Activated gamma-delta T cell (primary cell): ENCODE results near the gene TTLL1.
"Not testable (repeated sequence)": the region's sequence is repeated elsewhere in the genome, so short reads cannot be mapped to it uniquely, and the experiment has no call there.

Experiments used
- DNase-seq: peaks from one replicate; lab custom pipeline; 2025; lab: John Stamatoyannopoulos, UW

TTLL1 gene

DNA sequence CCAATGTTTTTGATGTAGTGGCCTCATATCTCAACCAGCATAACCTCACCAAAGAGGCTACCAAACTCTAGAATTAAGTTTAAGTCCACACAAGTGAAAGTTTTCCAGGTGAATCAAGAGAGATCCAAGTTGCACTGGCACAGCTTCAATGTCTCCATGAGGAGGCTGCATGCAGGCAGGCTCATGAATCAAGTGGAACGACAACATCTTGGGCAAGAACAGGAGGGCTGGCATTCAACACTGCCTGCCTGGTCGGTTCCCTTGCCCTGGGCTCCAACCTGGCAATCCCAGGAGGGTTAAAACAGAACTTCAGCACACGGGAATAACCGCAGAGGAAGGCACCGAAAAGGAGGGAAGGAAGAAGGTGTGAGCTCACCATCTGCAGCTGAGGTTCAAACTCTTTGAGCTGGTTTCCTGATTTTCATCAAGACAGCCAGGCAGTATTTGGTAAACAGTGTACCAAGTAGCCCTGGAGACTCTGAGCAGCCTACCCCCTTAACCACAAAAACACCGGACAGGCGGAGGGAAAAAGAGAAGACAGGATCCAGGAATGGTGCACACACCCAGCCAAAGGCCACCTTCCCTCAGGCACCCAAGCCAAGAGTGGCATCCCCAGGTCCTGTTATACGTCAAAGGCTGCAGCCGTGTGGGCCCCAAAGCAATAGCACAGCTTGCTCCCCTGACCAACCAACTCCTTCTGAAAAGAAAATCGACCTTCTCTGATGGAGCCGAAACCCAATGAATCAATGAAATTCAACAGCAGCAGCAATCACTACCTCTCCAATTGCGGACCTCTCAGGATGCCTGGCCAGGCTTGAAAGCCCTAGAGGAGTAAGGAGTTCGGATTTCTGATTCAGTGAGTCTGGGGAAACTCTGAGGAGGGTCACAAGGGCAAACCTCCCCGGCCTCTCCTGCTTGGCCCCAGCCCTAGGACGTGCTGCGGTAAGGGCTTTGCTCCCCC, 75.6 kb downstream of the TTLL1 start:
- no peak for DNase-seq

- DNase-seq = no peak
Measured at GRCh38 chr22:43012390-43012789, 76.8 kb downstream of the TTLL1 start.

DNA sequence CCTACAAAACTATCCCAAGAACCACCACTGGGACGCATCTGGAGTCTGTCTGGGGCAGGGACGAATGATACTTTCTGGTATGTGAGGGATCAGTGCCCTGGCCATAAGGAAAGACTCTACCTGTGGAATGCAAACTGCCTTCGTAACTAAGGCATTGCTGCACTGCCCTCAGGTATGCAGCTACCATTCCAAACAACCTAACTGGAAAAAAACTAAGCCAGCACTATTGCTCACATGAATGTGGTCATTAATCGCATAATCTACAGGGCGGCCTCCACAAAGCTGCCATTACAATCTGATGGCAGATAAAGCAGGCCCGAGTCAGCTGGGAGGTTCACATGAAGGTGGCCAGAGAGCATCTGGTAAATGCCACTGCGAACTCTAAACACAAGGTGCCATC, 78.1 kb downstream of the TTLL1 start:
- DNase-seq = no peak

DNA sequence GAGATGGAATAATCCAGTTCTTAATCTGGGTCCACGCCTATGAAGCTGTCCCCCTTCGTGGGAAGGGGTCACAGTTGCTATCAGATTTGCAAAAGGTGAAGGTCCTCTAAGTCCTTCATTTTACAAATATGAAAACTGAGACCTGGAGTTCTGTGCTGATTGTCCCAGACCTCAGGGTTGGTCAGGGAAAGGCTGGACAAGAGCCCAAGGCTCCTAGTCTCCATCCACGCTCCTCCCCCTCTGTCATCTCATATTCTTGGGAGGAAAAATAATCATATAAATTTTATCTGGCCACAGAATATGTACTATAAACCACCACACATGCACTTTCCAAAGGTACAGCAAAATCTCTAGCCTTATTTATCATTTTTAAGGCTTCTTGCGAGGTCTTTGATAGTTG, 79.7 kb downstream of the TTLL1 start:
- DNase-seq = no peak

GRCh38 chr22:43008921-43009320, 80.3 kb downstream of the TTLL1 start:
- no peak for DNase-seq

- DNase-seq = no peak
Measured at GRCh38 chr22:43008509-43008908, 80.7 kb downstream of the TTLL1 start.

- no peak for DNase-seq
Measured at GRCh38 chr22:43007519-43008102, 81.6 kb downstream of the TTLL1 start.

- no peak for DNase-seq
Measured at GRCh38 chr22:43006753-43007152, 82.4 kb downstream of the TTLL1 start.

- DNase-seq = no peak
Measured at GRCh38 chr22:43006016-43006505, 83.1 kb downstream of the TTLL1 start.

GRCh38 chr22:43005106-43005505, 84.1 kb downstream of the TTLL1 start:
- no peak for DNase-seq

GRCh38 chr22:43004362-43005035, 84.7 kb downstream of the TTLL1 start:
- DNase-seq = no peak

DNA sequence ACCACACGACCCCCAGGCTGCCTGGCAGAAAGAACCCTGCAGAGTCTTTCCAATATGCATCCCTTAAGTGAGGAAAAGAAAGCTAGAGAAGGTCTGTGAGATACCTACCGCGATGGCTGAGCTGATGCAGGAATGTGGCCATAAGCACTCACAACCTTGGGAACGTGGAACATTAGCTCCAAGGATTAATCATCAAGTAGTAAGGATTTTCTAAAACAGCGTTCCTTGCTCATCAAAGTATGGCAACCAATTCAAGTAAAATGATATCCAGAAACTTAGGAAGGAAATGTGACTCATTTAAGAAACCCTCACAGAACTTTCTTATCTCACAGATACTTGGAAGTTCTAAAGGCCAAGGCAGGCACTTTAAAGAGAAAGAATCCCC, 87.0 kb downstream of the TTLL1 start:
- no peak for DNase-seq

GRCh38 chr22:43001271-43002201, 87.7 kb downstream of the TTLL1 start:
- DNase-seq = no peak

DNA sequence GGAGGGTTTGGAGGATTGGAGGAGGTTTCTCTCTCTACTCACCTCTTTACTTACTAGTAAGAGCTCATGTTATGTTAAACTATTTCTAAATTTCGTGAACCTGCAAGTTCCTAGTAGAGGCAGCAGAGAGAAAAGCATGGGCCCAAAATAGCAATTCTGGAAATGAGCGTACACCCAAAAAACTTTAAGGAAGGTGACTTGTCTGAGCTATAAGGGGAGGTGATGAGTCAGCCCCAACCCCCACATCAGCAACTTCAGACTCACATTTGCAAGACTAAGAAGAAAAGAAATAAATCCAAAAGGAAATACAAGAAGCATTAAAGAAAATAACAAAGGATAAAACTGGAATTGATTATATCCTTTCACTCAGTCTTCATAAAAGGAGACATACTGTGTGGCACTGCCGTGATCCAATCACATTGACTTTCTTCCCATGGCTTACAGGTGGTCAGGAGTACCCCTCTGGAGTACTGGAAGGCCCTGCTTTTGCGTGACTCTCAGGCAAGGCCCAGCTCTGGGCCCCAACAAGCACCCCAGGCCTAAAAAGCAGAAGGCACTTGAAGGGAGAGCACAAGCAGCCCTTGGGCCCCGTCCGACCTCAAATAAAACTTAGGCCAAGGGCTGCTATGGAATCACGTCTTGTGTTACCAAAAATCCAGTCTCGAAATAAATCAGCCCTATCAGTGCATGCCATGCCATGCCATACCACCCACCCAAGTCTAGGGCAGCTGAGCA, 88.6 kb downstream of the TTLL1 start:
- DNase-seq = no peak

- DNase-seq = no peak
Measured at GRCh38 chr22:42997582-42998090, 91.6 kb downstream of the TTLL1 start.

DNA sequence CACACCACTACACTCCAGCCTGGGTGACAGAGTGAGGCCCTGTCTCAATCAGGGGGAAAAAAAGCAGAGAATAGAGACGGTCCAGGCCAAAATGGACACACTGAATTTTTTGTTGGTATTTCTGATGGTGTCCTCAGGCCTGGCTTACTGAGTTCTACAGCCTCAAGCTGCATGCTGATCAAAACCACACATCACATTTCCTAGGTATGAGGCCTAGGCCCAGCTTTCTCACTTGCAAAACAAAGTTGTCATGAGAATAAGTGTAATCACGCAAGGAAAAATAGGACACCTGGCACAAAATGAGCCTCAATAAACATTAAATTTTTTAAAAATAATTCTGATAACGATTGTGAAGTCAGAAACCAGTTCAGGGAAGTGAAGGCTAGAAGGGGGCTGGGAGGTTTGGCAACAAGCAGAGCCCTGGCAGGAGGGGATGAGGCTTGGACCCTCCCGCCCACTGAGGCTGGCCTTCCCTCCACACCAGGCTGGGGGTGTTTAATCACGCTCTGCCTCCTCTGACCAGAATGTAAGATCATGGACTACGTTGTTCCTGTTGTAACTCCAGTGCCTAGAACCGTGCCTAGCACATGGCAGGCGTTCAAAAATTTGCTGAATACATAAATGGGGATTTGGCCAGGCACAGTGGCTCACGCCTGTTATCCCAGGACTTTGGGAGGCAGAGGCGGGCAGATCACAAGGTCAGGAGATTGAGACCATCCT, 92.4 kb downstream of the TTLL1 start:
- DNase-seq = no peak

DNA sequence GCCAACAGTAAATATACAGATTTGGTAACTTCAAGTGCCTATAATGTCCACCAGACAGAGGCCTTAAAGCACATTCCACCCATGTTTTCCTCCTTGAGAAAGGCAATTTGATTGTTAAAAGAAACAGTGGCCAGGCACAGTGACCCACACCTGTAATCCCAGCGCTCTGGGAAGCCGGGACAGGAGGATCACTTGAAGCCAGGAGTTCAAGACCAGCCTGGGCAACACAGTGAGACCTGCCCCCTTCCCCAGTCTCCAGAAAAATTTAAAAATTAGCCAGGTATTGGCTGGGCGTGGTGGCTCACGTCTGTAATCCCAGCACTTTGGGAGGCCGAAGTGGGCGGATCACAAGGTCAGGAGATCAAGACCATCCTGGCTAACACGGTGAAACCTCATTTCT, 93.5 kb downstream of the TTLL1 start:
- not testable (repeated sequence) for DNase-seq

DNA sequence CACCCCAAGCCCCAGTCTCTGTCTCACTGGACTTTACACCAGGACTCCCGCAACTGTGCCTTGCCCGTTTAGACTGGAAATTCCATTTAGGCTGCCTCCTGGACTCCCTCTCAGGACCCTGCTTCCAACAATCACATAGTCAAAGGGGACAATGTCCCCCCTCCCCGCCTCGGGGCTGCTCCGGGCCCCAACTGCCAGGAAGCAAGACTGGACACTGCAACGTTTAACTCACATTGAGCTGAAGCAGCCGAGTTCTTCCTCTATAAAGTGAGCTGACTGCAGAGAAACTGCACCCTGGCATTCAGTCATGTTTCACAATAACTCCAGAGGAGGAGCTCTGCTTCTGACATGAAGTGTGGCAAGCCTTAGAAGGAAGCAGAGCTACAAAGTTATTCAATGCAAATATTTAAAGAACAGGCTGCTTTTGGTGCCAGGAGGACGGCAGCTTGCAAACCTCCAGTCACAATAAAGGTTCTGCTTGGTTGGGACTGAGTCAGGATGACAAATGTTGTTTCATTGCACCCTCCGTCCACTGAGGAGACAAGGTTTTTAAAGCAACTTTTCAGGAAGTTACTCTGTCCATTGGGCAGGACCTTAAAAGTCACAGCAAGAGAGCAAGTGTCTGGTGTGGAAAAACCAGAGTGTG, 94.2 kb downstream of the TTLL1 start:
- DNase-seq = no peak

DNA sequence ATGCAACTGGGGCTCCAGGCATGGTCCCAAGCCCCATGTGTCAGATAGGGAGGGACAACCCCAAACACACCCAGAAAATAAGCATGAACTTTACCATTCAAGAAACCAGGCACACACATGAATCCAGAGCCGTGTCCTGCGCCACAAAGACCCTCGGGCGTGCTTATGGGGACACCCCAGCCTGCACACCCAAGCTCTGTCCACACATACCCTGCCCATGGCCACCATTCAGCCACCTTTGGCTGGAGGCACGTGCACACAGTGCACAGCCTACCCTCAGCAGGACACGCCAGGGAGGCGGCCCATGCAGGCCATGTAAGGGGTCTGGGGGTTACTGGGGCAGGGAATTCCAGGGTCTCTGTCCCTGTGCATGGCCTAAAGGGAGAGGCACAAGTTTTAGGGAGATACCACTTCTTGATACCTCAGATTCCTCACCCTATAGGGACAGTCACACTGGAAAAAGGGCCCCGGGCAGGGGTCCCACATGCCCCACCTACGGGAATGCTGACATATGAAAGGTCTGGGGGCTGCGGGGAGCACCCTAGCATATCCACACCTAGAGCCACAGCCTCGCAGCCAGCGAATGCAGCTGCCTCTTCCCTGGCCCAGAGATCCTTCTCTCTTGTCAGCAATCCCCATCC, 94.8 kb downstream of the TTLL1 start:
- no peak for DNase-seq
